HG03575 (cell line): ENCODE measurements around the gene CD93.

Source experiments
- ATAC-seq: cut with Tn5 transposase; IDR thresholded peaks from one replicate; pipeline ENCODE4 v1.9.1; 2021; ENCODE audit not compliant: unreplicated experiment, insufficient number of reproducible peaks, low FRiP score; ENCODE audit errors: extremely low read depth

CD93 gene

DNA sequence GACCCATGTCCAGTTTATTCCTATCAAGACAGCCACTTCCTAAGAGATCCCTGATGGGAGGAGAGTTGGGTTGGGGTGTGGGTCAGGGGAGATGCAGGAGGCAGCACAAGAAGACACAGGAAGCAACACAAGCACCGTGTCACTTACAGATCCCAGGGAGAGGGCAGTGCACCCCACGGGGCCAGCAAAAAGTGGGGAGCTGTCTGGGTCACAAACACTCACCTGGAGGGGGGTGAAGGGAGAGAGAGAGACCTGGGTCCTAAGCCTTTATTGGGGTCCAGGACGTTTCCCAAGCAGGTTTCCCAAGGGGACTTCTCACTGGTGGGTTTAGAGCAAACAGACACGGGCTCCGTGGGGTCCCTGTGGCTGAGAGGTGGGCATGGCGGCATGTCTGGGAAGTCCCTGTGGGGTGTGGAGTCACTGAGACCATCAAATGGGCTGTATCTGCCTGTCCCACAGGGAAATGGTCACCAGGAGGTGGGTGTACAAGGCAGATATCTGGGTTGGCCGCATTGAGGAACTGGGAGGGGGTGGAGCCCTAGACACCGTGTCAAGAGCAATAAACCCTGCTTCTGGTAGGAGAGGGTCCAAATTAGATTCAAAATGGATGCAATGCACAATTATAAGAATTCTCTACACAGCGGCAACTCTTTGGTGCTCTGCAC is 1.6 kb upstream of the CD93 start:
- no peak for ATAC-seq

DNA sequence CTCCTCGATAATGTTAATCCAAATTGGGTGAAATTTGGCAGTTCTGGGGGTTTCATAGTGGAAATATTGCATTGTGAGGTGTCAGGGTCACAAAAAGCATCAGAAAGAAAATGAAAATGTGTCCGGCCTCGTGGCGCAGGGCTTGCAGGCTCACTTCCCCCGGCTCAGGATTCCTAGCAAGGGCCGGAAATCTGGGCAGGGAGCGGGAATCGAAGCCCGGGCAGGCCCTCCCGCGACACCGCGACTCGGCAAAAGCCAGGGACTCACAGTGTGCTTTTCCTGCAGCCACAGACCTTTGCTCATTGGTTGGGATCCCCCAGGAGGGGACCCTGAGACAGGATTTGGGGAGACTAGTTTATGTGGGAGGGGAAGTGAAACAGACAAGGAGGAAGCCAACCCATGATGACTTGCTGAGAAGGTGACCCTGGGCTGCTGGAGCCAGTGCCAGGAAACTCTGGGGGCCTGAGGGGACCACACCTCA is 847 bp upstream of the CD93 start:
- no peak for ATAC-seq

DNA sequence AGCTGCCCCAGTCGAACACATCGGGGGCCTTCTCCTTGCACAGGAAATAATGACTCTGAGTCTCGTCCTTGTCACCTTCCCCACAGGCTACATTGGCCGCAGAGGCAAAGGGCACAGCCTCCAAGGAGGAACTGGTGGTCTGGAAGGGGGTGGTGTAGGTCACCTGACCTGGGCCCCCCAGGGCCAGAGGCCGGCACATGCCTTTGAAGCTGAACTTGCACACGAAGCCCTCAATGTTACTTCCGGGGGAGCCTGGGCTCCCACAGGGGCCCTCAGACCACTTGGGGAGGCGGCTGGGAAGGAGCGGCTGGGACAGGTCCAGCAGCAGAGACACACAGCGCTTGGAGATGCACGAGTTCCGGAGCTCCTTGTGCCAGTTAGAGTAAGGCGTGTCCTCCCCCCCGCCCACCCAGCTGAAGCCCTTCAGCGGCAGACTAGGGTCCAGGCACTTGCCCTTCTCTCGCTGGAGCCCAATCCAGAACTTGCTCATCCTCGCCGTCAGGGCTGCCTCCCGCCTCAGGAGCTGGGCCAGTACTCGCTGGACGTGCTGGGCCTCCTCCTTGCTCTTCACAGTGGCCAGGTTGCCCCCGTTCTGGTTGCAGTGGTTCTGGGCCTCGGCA is 578 bp downstream of the CD93 start:
- ATAC-seq: no peak

GRCh38 chr20:23084845-23085365 is 1.2 kb downstream of the CD93 start:
- ATAC-seq: no peak

DNA sequence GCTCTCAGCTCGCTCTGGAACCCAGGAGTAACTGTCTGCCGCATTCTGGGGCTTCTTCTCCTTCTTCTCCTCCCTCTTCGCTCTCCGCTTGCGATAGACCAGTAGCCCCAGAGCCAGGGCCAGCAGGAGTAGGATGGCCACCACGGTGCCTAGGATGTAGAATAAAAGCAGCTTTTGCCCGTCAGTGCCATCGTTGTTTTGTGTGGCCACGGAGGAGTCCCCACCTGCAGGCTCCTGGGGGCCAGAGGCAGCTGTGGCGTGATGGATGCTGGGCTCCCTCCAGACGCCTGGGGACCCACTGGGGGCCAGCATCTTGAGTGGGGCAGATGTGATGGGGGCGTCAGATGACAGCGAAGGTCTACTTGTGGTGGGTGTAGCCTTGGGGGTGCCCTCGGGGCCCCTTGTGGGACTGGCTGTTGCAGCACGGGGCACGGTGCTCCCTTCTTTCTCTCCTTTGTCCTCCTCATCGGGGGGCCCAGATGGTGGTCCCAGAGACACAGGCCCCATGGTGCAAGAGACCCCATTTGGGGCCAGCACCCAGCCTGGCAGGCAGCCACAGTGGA is 1.8 kb downstream of the CD93 start:
- ATAC-seq: no peak

DNA sequence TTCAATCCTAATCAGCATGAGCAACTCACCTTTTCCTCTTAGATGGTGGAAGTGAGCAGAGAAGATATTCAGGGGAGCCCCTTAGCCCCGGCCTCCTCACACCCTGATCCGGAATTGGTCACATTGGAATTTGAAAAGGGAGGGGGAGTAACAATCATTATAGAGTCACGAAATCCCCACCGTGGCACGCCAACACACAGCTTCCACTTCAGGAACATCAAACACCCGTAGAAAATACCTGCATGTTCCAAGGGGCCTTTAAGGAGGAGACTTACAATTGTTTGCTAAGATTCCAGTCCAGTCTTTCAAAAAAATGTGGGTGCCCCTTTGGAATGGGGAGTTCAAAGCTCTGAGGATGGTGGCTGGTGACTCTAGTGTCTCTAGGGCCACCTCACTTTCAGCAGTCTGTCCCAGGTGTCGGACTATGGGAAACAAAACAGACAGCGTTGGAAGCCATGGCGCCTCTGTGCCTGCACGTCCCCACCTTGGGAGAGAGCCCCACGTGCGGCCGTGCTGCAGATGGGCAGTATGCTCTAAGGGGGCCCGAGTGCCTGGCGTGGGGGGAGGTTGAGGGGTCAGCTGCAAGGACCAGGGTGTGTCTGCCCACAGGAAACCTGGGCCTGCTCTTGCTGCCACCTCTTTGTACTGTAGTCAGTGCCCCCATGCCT is 2.4 kb downstream of the CD93 start:
- ATAC-seq: no peak

DNA sequence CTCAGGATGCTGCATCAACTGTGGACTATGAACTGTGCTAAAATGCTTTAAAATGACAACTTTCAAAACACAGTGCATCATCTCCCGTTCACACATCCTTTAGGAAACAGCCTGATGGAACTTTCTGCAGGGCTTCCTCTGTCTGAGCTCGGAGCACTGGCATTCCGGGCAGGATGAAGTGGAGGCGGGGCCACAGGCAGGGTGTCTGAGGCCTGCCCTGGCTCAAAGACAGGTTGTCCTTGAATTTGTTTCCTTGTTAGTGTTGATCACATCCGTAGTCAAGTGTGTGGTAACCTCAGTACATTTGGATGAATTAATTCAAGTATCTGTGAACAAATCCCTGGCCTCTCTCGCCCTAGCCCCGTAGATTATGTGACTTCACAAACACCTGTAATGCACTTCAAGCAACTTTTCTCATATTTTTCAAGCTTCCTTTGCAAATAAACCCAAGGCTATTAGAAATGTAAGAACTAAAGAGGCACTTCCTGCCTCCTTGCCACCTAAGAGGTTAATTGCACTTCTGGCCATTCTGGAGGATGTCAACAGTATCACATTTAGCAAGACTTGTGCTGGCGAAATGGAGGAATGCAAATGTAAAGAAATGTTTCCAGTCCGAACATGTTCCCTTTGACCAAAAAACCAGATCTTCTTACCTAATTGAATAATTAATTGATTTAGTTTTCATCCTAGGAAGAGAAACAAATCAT is 3.1 kb downstream of the CD93 start:
- no peak for ATAC-seq

- ATAC-seq: no peak
Observed at GRCh38 chr20:23081263-23081819, 4.8 kb downstream of the CD93 start.

- ATAC-seq: no peak
Observed at GRCh38 chr20:23080521-23080920, 5.6 kb downstream of the CD93 start.

GRCh38 chr20:23079926-23080325 is 6.2 kb downstream of the CD93 start:
- ATAC-seq: no peak

- ATAC-seq: no peak
Observed at GRCh38 chr20:23079016-23079351, 7.1 kb downstream of the CD93 start.

- no peak for ATAC-seq
Observed at GRCh38 chr20:23078351-23079015, 7.6 kb downstream of the CD93 start.

- no peak for ATAC-seq
Observed at GRCh38 chr20:23077277-23077676, 8.8 kb downstream of the CD93 start.

DNA sequence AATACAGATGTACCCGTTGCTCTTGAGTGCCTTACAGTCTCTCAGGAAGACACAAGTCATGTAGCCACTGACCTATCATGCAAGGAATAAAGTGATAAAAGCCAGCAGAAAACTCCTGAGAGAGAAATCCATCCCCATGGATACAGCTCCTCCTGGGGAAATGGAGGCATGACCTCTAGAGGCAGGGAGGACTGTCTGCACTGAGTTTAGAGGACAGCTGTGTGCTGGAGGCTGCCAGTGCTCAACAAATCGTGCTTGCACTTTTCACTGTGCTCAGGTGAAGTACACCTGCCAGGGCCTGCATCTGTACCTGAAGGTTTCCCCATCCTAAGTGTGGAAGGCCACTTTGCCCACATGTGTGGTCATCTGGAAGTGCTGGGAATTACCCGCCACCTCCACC is 12.1 kb downstream of the CD93 start:
- no peak for ATAC-seq

- ATAC-seq: no peak
Observed at GRCh38 chr20:23072892-23073586, 13.1 kb downstream of the CD93 start.

- no peak for ATAC-seq
Observed at GRCh38 chr20:23071996-23072395, 14.1 kb downstream of the CD93 start.

GRCh38 chr20:23071398-23071797 is 14.7 kb downstream of the CD93 start:
- no peak for ATAC-seq

GRCh38 chr20:23069108-23069507 is 17.0 kb downstream of the CD93 start:
- no peak for ATAC-seq
